A673 (cell line): Measurements from ENCODE around the gene GRIK5. TPM values are rescaled to one million over a fixed set of nuclear protein-coding genes. Genes with fewer than 3 reads are reported as not detected.

Experiments used
- BruUV-seq: library from RNA; stranded (reverse); fragments of 400-500 nt; replicated peaks from 2 replicates; lab custom pipeline; 2021; lab: Mats Ljungman, UMichigan
- CTCF ChIA-PET: fragments of 300-600 bp; sonication (Branson Sonifier 250); formaldehyde crosslinking; loops from one replicate; lab custom pipeline; 2022; ENCODE audit warnings: antibody characterized with exemption; lab: Charles Lee
- POLR2A ChIA-PET: fragments of 300-600 bp; sonication (Branson Sonifier 250); formaldehyde crosslinking; loops from one replicate; lab custom pipeline; 2022; ENCODE audit warnings: antibody characterized with exemption; ENCODE audit not compliant: low non-redundant PET; lab: Charles Lee
- DNase-seq: peaks from one replicate; pipeline ENCODE4 v3.0.0-alpha.2; 2015; ENCODE audit warnings: low spot score
- H3K27ac ChIP-seq: fragments of 200-600 bp; sonication (generic); 2 replicates; pipeline ENCODE4 v1.5.1; 2016; ENCODE audit warnings: mixed run types, low read depth, mild to moderate bottlenecking, mixed read lengths, antibody characterized with exemption, low read length; ENCODE audit not compliant: poor library complexity, severe bottlenecking
- H3K27me3 ChIP-seq: fragments of 200-600 bp; sonication (generic); replicated peaks from 2 replicates; pipeline ENCODE4 v1.6.1; 2017; ENCODE audit warnings: mixed run types, low read depth, mild to moderate bottlenecking, mixed read lengths, antibody characterized with exemption, low read length; ENCODE audit not compliant: insufficient read depth, poor library complexity
- H3K36me3 ChIP-seq: fragments of 200-600 bp; sonication (generic); 2 replicates; pipeline ENCODE4 v1.6.1; 2016; ENCODE audit warnings: mixed run types, mild to moderate bottlenecking, mixed read lengths, antibody characterized with exemption, low read length; ENCODE audit not compliant: insufficient read depth, poor library complexity, severe bottlenecking
- H3K4me1 ChIP-seq: fragments of 200-600 bp; sonication (generic); 2 replicates; pipeline ENCODE4 v1.6.1; 2017; ENCODE audit warnings: mixed run types, mild to moderate bottlenecking, mixed read lengths, antibody characterized with exemption, low read length; ENCODE audit not compliant: insufficient read depth, poor library complexity, severe bottlenecking
- H3K4me3 ChIP-seq: fragments of 200-600 bp; sonication (generic); 2 replicates; pipeline ENCODE4 v1.5.1; 2016; ENCODE audit warnings: low read depth, mixed run types, mild to moderate bottlenecking, mixed read lengths, low read length; ENCODE audit not compliant: poor library complexity, severe bottlenecking
- H3K9me3 ChIP-seq: fragments of 200-600 bp; sonication (generic); 2 replicates; pipeline ENCODE4 v1.6.1; 2016; ENCODE audit warnings: mixed run types, low read depth, mild to moderate bottlenecking, mixed read lengths, antibody characterized with exemption, low read length; ENCODE audit not compliant: poor library complexity, severe bottlenecking
- CTCF ChIP-seq: fragments of 300-800, 200-600 bp; sonication (generic); conservative IDR thresholded peaks from 2 replicates; pipeline ENCODE4 v1.5.1; 2017; ENCODE audit warnings: low read depth, mild to moderate bottlenecking, antibody characterized with exemption, low read length, moderate library complexity, mixed read lengths
- EZH2 ChIP-seq: fragments of 200-600 bp; sonication (generic); IDR thresholded peaks from 2 replicates; pipeline ENCODE4 v1.6.1; 2017; ENCODE audit warnings: borderline replicate concordance, low read depth, mild to moderate bottlenecking, mixed read lengths, antibody characterized with exemption, low read length; ENCODE audit not compliant: poor library complexity, severe bottlenecking
- intact Hi-C: fragments of 100-400 bp; cut with micrococcal nuclease; formaldehyde crosslinking; loops from one replicate; pipeline ENCODE4 v1.10.0; 2022; ENCODE audit not compliant: unreplicated experiment
- total RNA-seq: library from RNA; stranded (reverse); gene quantifications from 2 replicates; pipeline ENCODE4 v1.2.3, GENCODE V29; 2021

GRIK5 gene
- total RNA-seq, 1 experiment from 2014 or later = 24.0 TPM

GRCh38 chr19:42091742-42092141, 21.7 kb upstream of the GRIK5 start:
- peak; percentile 46 for DNase-seq
- POLR2A ChIA-PET = no interaction called here

GRCh38 chr19:42091300-42091699, 21.3 kb upstream of the GRIK5 start:
- Histone ChIP-seq H3K27me3 (no peaks in the 10 kb centered on the region), H3K9me3 (no peaks in the 10 kb centered on the region), H3K27ac (no peak overlapping the region), H3K36me3 (no peaks in the 10 kb centered on the region), H3K4me3 (no peak overlapping the region), H3K4me1 (peaks cover 5% of the 10 kb centered on the region)
- intact Hi-C loops = no loop called here
- ChIA-PET CTCF (no interaction called here), POLR2A (no interaction called here)
- no peak for TF ChIP-seq EZH2
- no peak for DNase-seq
- no TSS peak for BruUV-seq

More at GRCh38 chr19:42091742-42092141, 21.7 kb upstream of the GRIK5 start:
- no peaks in the 10 kb centered on the region for H3K9me3 ChIP-seq
- TF ChIP-seq CTCF = no peak
- no peak for TF ChIP-seq EZH2
- H3K4me1 ChIP-seq = peaks cover 5% of the 10 kb centered on the region
- no TSS peak for BruUV-seq
- intact Hi-C loops = no loop called here
- no peaks in the 10 kb centered on the region for H3K36me3 ChIP-seq
- no peak overlapping the region for H3K27ac ChIP-seq
- no peak overlapping the region for H3K4me3 ChIP-seq
- H3K27me3 ChIP-seq = no peaks in the 10 kb centered on the region
- CTCF ChIA-PET = interaction anchor here (0.6 kb wide), 1 partner anchor 63 kb away, joined by 5 read pairs; no protein-coding TSS in a partner anchor

- H3K4me3 ChIP-seq = no peak overlapping the region
- H3K27ac ChIP-seq = no peak overlapping the region
- no peaks in the 10 kb centered on the region for H3K9me3 ChIP-seq
- peaks cover 5% of the 10 kb centered on the region for H3K4me1 ChIP-seq
- POLR2A ChIA-PET = no interaction called here
- no peak for DNase-seq
- H3K27me3 ChIP-seq = no peaks in the 10 kb centered on the region
- TF ChIP-seq CTCF (no peak), EZH2 (no peak)
- H3K36me3 ChIP-seq = no peaks in the 10 kb centered on the region
- intact Hi-C loops = no loop called here
- CTCF ChIA-PET = interaction anchor here (0.6 kb wide), 1 partner anchor 9 kb away, joined by 4 read pairs; no protein-coding TSS in a partner anchor
- BruUV-seq = no TSS peak
Measured at GRCh38 chr19:42090672-42091071, 20.7 kb upstream of the GRIK5 start.

GRCh38 chr19:42089772-42090171, 19.8 kb upstream of the GRIK5 start:
- ChIA-PET CTCF (no interaction called here), POLR2A (no interaction called here)
- H3K36me3 ChIP-seq = no peaks in the 10 kb centered on the region
- no TSS peak for BruUV-seq
- no peaks in the 10 kb centered on the region for H3K9me3 ChIP-seq
- no peak for TF ChIP-seq CTCF
- no peak for TF ChIP-seq EZH2
- no peak for DNase-seq
- peaks cover 5% of the 10 kb centered on the region for H3K4me1 ChIP-seq
- H3K27ac ChIP-seq = no peak overlapping the region
- H3K4me3 ChIP-seq = no peak overlapping the region
- no peaks in the 10 kb centered on the region for H3K27me3 ChIP-seq
- intact Hi-C loops = no loop called here
